NCI-H2107 (cell line): ENCODE results near the gene LPCAT2.

Source experiments
- DNase-seq: peaks from one replicate; lab custom pipeline; 2025; lab: John Stamatoyannopoulos, UW

LPCAT2 gene

GRCh38 chr16:55480228-55480655 lies 28.6 kb upstream of the LPCAT2 start:
- no peak for DNase-seq

- DNase-seq, result no peak
Measured at GRCh38 chr16:55481023-55481422, 27.8 kb upstream of the LPCAT2 start.

GRCh38 chr16:55482056-55482455 lies 26.8 kb upstream of the LPCAT2 start:
- no peak for DNase-seq

- DNase-seq, result no peak
Measured at GRCh38 chr16:55487048-55487803, 21.6 kb upstream of the LPCAT2 start.

- no peak for DNase-seq
Measured at GRCh38 chr16:55488306-55488705, 20.6 kb upstream of the LPCAT2 start.

- DNase-seq, result no peak
Measured at GRCh38 chr16:55489119-55489955, 19.5 kb upstream of the LPCAT2 start.

- no peak for DNase-seq
Measured at GRCh38 chr16:55489956-55490265, 19.0 kb upstream of the LPCAT2 start.

GRCh38 chr16:55490301-55490700 lies 18.6 kb upstream of the LPCAT2 start:
- no peak for DNase-seq

- no peak for DNase-seq
Measured at GRCh38 chr16:55491691-55492090, 17.2 kb upstream of the LPCAT2 start.

- DNase-seq, result no peak
Measured at GRCh38 chr16:55492756-55493380, 16.0 kb upstream of the LPCAT2 start.

- no peak for DNase-seq
Measured at GRCh38 chr16:55494994-55495421, 13.9 kb upstream of the LPCAT2 start.

- DNase-seq, result no peak
Measured at GRCh38 chr16:55495616-55496289, 13.1 kb upstream of the LPCAT2 start.

GRCh38 chr16:55496509-55497145 lies 12.2 kb upstream of the LPCAT2 start:
- DNase-seq, result no peak

- DNase-seq, result no peak
Measured at GRCh38 chr16:55497558-55497957, 11.3 kb upstream of the LPCAT2 start.

GRCh38 chr16:55498101-55498500 lies 10.8 kb upstream of the LPCAT2 start:
- DNase-seq, result no peak

- no peak for DNase-seq
Measured at GRCh38 chr16:55499281-55499680, 9.6 kb upstream of the LPCAT2 start.

GRCh38 chr16:55499951-55500529 lies 8.8 kb upstream of the LPCAT2 start:
- DNase-seq, result no peak

GRCh38 chr16:55500530-55501011 lies 8.3 kb upstream of the LPCAT2 start:
- DNase-seq, result no peak

GRCh38 chr16:55501549-55502322 lies 7.1 kb upstream of the LPCAT2 start:
- no peak for DNase-seq

- DNase-seq, result no peak
Measured at GRCh38 chr16:55502801-55503366, 6.0 kb upstream of the LPCAT2 start.
